HepG2 (cell line): ENCODE measurements around the gene GLDC. TPM values are rescaled to one million over a fixed set of nuclear protein-coding genes. Genes with fewer than 3 reads are reported as not detected.

Experiments
- ATAD3A ChIP-seq: sonication (generic); formaldehyde crosslinking; IDR thresholded peaks from 2 replicates; pipeline ENCODE4 v1.4.0; 2020; ENCODE audit warnings: missing genetic modification reagents
- ESRRA ChIP-seq: sonication (generic); formaldehyde crosslinking; IDR thresholded peaks from 2 replicates; pipeline ENCODE4 v1.5.1; 2020; ENCODE audit warnings: mild to moderate bottlenecking, low read depth, missing genetic modification reagents
- HES4 ChIP-seq: sonication (generic); formaldehyde crosslinking; IDR thresholded peaks from 2 replicates; pipeline ENCODE4 v1.9.0; 2021; ENCODE audit warnings: mild to moderate bottlenecking, missing genetic modification reagents, borderline replicate concordance
- KLF15 ChIP-seq: sonication (generic); formaldehyde crosslinking; IDR thresholded peaks from 2 replicates; pipeline ENCODE4 v1.8.1; 2023; ENCODE audit warnings: borderline replicate concordance, mild to moderate bottlenecking, inconsistent platforms, missing genetic modification reagents, mixed read lengths
- POLR2A ChIP-seq, 2 experiments: IDR thresholded peaks; 2 replicates each; pipeline ENCODE4 v1.6.1; 2011; ENCODE audit warnings: low read depth in 2 of 2, low read length in 2 of 2, mild to moderate bottlenecking in 1 of 2, moderate library complexity in 1 of 2; ENCODE audit not compliant: insufficient read depth in 1 of 2
- RXRB ChIP-seq: IDR thresholded peaks from 2 replicates; pipeline ENCODE4 v1.6.1; 2016; ENCODE audit warnings: borderline replicate concordance, missing genetic modification reagents, missing compliant biosample characterization
- SALL2 ChIP-seq: sonication (generic); formaldehyde crosslinking; IDR thresholded peaks from 2 replicates; pipeline ENCODE4 v1.8.1; 2023; ENCODE audit warnings: mild to moderate bottlenecking, missing genetic modification reagents, inconsistent platforms
- SIX4 ChIP-seq: sonication (generic); formaldehyde crosslinking; IDR thresholded peaks from 2 replicates; pipeline ENCODE4 v1.4.0; 2020; ENCODE audit warnings: missing genetic modification reagents
- SOX6 ChIP-seq, 2 experiments: fragments of 450-650 bp in 1 of 2; sonication (generic) in 1 of 2; formaldehyde crosslinking in 1 of 2; IDR thresholded peaks; 2 replicates each; pipeline versions ENCODE4 v1.4.0 to v1.6.1; 2017 to 2020; ENCODE audit warnings: antibody characterized with exemption in 1 of 2, mild to moderate bottlenecking in 1 of 2, missing genetic modification reagents in 1 of 2
- TAF1 ChIP-seq: sonication (generic); formaldehyde crosslinking; IDR thresholded peaks from 2 replicates; pipeline ENCODE4 v1.4.0; 2020; ENCODE audit warnings: missing genetic modification reagents
- YY1 ChIP-seq: IDR thresholded peaks from 2 replicates; pipeline ENCODE4 v1.6.1; 2011; ENCODE audit warnings: low read length, low read depth, moderate library complexity, mild to moderate bottlenecking; ENCODE audit not compliant: insufficient read depth, insufficient replicate concordance
- ZBTB26 ChIP-seq: IDR thresholded peaks from 2 replicates; pipeline ENCODE4 v1.6.1; 2016; ENCODE audit warnings: missing compliant biosample characterization, missing genetic modification reagents, borderline replicate concordance
- ZBTB7A ChIP-seq: sonication (generic); formaldehyde crosslinking; IDR thresholded peaks from 2 replicates; pipeline ENCODE4 v1.8.0; 2022; ENCODE audit warnings: mild to moderate bottlenecking, missing genetic modification reagents
- ZFP91 ChIP-seq: sonication (generic); formaldehyde crosslinking; IDR thresholded peaks from 2 replicates; pipeline ENCODE4 v1.9.0; 2022; ENCODE audit warnings: missing genetic modification reagents, mild to moderate bottlenecking, borderline replicate concordance
- ZNF121 ChIP-seq: sonication (generic); formaldehyde crosslinking; IDR thresholded peaks from 2 replicates; pipeline ENCODE4 v1.5.0; 2020; ENCODE audit warnings: mild to moderate bottlenecking, missing genetic modification reagents
- ZNF337 ChIP-seq: sonication (generic); formaldehyde crosslinking; IDR thresholded peaks from 2 replicates; pipeline ENCODE4 v1.5.1; 2020; ENCODE audit warnings: missing genetic modification reagents, low read depth, mild to moderate bottlenecking, borderline replicate concordance
- ZNF598 ChIP-seq: sonication (generic); formaldehyde crosslinking; IDR thresholded peaks from 2 replicates; pipeline ENCODE4 v1.5.1; 2020; ENCODE audit warnings: mild to moderate bottlenecking, missing genetic modification reagents, borderline replicate concordance
- ZNF605 ChIP-seq: sonication (generic); formaldehyde crosslinking; IDR thresholded peaks from 2 replicates; pipeline ENCODE4 v1.8.0; 2022; ENCODE audit warnings: mild to moderate bottlenecking, missing genetic modification reagents
- ZNF616 ChIP-seq: sonication (generic); formaldehyde crosslinking; IDR thresholded peaks from 2 replicates; pipeline ENCODE4 v1.5.0; 2020; ENCODE audit warnings: low read depth, mild to moderate bottlenecking, missing genetic modification reagents
- ZNF629 ChIP-seq: sonication (generic); formaldehyde crosslinking; conservative IDR thresholded peaks from 2 replicates; pipeline ENCODE4 v1.5.0; 2020; ENCODE audit warnings: missing genetic modification reagents
- ZNF674 ChIP-seq: sonication (generic); formaldehyde crosslinking; IDR thresholded peaks from 2 replicates; pipeline ENCODE4 v1.5.0; 2020; ENCODE audit warnings: low read depth, mild to moderate bottlenecking, missing genetic modification reagents
- polyA plus RNA-seq, 8 experiments: library from polyadenylated mRNA; depleted of rRNA in 3 of 8; stranded (reverse) in 7 of 8; unstranded in 1 of 8; fragments of >200 nt; fragmentation: Illumina TruSeq in 4 of 8; extraction: Trizol in 4 of 8; gene quantifications; 2 replicates each; pipeline versions ENCODE4 v1.2.1 to v1.2.3, GENCODE V29; 2011 to 2016; ENCODE audit warnings: low read depth in 4 of 8, missing spikeins in 1 of 8, mixed read lengths in 1 of 8; ENCODE audit not compliant: insufficient read depth in 1 of 8
- total RNA-seq, 5 experiments: library from RNA; depleted of rRNA; stranded (reverse); fragments of >200 nt; fragmentation: Illumina TruSeq; extraction: Trizol; gene quantifications; 2 replicates each; pipeline ENCODE4 v1.2.3, GENCODE V29; 2016; ENCODE audit warnings: low read depth in 1 of 5
- TF ChIP-seq, protein P1 (sequence below): sonication (generic); formaldehyde crosslinking; IDR thresholded peaks from 2 replicates; pipeline ENCODE4 v1.8.0; 2023; ENCODE audit warnings: mild to moderate bottlenecking, missing genetic modification reagents
- TF ChIP-seq, protein P2 (sequence below): sonication (generic); formaldehyde crosslinking; IDR thresholded peaks from 2 replicates; pipeline ENCODE4 v1.5.0; 2020; ENCODE audit warnings: mild to moderate bottlenecking, missing genetic modification reagents
- TF ChIP-seq, protein P3 (sequence below): IDR thresholded peaks from 2 replicates; pipeline ENCODE4 v1.6.1; 2012; ENCODE audit warnings: inconsistent platforms

The GLDC gene
- total and polyA plus RNA-seq, 2 of the 13 experiments (the other 11 are each of a cell fraction or from before 2014, with no cell fraction given) = 59.3 to 115 TPM

DNA sequence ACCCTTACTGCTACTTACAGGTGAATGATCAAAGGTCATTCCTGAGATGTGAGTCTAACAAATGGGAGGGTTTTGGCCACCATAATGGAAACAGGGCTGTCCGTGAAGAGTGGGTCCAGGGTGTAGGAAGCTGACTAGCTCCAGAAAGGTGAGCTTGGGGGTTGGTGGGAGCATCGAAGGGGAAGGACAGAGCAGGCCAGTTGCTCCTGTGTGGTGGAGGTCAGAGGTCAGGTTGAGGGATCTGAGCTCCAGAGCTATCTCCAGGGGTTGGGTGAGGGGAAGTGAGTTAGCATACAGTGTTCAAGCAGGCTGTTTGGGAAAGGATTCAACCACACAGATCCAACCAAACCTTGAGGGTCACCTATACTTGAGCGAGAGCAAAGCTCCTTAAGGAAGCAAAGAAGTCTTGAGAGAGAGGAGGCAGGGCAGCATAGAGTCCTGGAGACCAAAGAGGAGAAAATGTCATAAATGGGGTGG lies 18.7 kb upstream of the GLDC start (continued):
- TF ChIP-seq, protein P1, sequence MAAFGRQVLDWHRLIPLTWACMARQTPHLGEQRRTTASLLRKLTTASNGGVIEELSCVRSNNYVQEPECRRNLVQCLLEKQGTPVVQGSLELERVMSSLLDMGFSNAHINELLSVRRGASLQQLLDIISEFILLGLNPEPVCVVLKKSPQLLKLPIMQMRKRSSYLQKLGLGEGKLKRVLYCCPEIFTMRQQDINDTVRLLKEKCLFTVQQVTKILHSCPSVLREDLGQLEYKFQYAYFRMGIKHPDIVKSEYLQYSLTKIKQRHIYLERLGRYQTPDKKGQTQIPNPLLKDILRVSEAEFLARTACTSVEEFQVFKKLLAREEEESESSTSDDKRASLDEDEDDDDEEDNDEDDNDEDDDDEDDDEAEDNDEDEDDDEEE (CRISPR knock-in tag) = peak; percentile 61; the same call in 1 of the 2 replicates
- TF ChIP-seq ZNF598 (CRISPR knock-in tag) = no peak
- TF ChIP-seq, protein P2, sequence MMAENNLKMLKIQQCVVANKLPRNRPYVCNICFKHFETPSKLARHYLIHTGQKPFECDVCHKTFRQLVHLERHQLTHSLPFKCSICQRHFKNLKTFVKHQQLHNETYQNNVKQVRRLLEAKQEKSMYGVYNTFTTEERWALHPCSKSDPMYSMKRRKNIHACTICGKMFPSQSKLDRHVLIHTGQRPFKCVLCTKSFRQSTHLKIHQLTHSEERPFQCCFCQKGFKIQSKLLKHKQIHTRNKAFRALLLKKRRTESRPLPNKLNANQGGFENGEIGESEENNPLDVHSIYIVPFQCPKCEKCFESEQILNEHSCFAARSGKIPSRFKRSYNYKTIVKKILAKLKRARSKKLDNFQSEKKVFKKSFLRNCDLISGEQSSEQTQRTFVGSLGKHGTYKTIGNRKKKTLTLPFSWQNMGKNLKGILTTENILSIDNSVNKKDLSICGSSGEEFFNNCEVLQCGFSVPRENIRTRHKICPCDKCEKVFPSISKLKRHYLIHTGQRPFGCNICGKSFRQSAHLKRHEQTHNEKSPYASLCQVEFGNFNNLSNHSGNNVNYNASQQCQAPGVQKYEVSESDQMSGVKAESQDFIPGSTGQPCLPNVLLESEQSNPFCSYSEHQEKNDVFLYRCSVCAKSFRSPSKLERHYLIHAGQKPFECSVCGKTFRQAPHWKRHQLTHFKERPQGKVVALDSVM (CRISPR knock-in tag) = peak; percentile 88
- TF ChIP-seq ZFP91 = peak; percentile 65
- no peak for TF ChIP-seq SALL2
- peak; percentile 69; the same call in 1 of the 2 replicates for TF ChIP-seq ZBTB26 (CRISPR knock-in tag)
- no peak for TF ChIP-seq SIX4 (CRISPR knock-in tag)
- TF ChIP-seq HES4 (CRISPR knock-in tag) = peak; percentile 59; the same call in 1 of the 2 replicates
- no peak for TF ChIP-seq ATAD3A (CRISPR knock-in tag)
- peak; percentile 46 for TF ChIP-seq YY1
- TF ChIP-seq ZNF616 (CRISPR knock-in tag) = 0 out of 2 replicates have a peak, but pooled peaks have one; percentile 22
- TF ChIP-seq ZNF674 = no peak
- TF ChIP-seq KLF15 (CRISPR knock-in tag) = no peak
- TF ChIP-seq ZNF337 = no peak
- peak; percentile 55; the same call in 1 of the 2 replicates for TF ChIP-seq ZNF121 (CRISPR knock-in tag)
- TF ChIP-seq ZNF605 (CRISPR knock-in tag) = peak; percentile 63; the same call in 1 of the 2 replicates
- TF ChIP-seq ZNF629 (CRISPR knock-in tag) = peak; percentile 63
- no peak; the same call in 1 of the 2 replicates for TF ChIP-seq ESRRA
- no peak for TF ChIP-seq SOX6 (IDR thresholded peaks at IDR 0.05)
- TF ChIP-seq SOX6 (CRISPR knock-in tag; IDR thresholded peaks at IDR 0.05) = no peak
- TF ChIP-seq ZBTB7A (CRISPR knock-in tag) = 0 out of 2 replicates have a peak, but pooled peaks have one; percentile 18
- peak in 1 of 2 experiments; percentile 33; a peak in 1 of 4 replicates for TF ChIP-seq POLR2A (IDR thresholded peaks at IDR 0.05; ENCODE audit: insufficient read depth in 1 of 2, low read depth in 2 of 2, low read length in 2 of 2)
- TF ChIP-seq, protein P3, sequence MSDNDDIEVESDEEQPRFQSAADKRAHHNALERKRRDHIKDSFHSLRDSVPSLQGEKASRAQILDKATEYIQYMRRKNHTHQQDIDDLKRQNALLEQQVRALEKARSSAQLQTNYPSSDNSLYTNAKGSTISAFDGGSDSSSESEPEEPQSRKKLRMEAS = no peak; the same call in 1 of the 2 replicates
- 0 out of 2 replicates have a peak, but pooled peaks have one; percentile 20 for TF ChIP-seq TAF1 (CRISPR knock-in tag)
- no peak for TF ChIP-seq RXRB (CRISPR knock-in tag)
